Measurements from ENCODE around the gene RYR2. TPM values are rescaled to one million over a fixed set of nuclear protein-coding genes. Genes with fewer than 3 reads are reported as not detected.

Gene RYR2
- total RNA-seq, 1 experiment from 2014 or later: 2.8 TPM

DNA sequence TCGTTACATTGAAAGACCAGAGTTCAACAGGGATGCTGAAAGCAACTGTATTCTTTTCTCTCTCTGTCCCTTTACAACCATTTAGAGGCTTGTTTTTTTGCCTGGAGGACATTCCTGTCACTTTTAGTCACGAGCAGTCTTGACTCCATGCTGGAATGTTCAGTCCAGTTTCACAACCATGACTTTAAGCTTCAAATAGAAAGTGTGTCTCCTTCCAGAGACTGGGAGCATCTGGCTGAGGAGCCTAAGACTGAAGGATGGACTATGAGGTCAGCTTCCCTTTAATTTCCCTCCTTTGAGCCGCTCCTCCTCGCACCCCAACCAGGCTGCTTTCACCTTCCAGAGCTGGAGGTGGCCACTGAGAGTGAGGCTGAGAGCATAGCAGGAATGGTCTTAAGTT is 10.5 kb upstream of the RYR2 start:
- CTCF ChIA-PET: no interaction called here

DNA sequence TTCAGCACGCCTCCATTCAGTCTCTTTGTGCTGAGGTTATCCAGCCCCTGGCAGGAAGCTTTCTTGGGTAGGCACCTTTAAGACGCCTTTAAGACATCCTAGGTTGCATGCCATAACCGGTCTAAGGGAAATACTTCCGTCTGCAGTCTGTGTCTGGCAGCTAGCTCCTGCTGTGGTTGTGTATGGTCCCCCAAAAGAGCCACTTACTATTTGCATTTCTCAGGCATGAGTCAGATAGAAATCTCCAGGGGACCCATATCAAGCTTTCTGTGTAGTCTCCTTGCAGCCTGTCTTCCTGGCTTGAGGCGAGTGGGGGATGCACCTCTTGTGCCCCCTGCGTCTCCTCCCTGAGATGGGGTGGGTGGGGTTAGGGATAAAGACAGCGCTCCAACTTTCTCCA is 10.0 kb upstream of the RYR2 start:
- no peaks in the 10 kb centered on the region for H3K27me3 ChIP-seq (replicated peaks; ENCODE audit: insufficient read depth, low read depth, low read length, poor library complexity)
- no peak overlapping the region for H3K27ac ChIP-seq (ENCODE audit: low read depth, low read length, poor library complexity, severe bottlenecking)
- ChIA-PET POLR2A (ENCODE audit: low non-redundant PET) (no interaction called here), CTCF (no interaction called here)
- peak; percentile 76 for DNase-seq (ENCODE audit: low spot score)
- H3K4me1 ChIP-seq (ENCODE audit: insufficient read depth, low read length, poor library complexity, severe bottlenecking): peaks cover 6% of the 10 kb centered on the region
- TF ChIP-seq, protein P1, sequence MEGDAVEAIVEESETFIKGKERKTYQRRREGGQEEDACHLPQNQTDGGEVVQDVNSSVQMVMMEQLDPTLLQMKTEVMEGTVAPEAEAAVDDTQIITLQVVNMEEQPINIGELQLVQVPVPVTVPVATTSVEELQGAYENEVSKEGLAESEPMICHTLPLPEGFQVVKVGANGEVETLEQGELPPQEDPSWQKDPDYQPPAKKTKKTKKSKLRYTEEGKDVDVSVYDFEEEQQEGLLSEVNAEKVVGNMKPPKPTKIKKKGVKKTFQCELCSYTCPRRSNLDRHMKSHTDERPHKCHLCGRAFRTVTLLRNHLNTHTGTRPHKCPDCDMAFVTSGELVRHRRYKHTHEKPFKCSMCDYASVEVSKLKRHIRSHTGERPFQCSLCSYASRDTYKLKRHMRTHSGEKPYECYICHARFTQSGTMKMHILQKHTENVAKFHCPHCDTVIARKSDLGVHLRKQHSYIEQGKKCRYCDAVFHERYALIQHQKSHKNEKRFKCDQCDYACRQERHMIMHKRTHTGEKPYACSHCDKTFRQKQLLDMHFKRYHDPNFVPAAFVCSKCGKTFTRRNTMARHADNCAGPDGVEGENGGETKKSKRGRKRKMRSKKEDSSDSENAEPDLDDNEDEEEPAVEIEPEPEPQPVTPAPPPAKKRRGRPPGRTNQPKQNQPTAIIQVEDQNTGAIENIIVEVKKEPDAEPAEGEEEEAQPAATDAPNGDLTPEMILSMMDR (conservative IDR thresholded peaks at IDR 0.05; ENCODE audit: low read depth, low read length): no peak
- no peak for TF ChIP-seq EZH2 (IDR thresholded peaks at IDR 0.05; ENCODE audit: borderline replicate concordance, low read depth, low read length, poor library complexity, severe bottlenecking)
- intact Hi-C loops (cut with micrococcal nuclease; ENCODE audit: unreplicated experiment): no loop called here
- BruUV-seq (replicated peaks): no TSS peak
- H3K36me3 ChIP-seq (ENCODE audit: insufficient read depth, low read length, poor library complexity, severe bottlenecking): no peaks in the 10 kb centered on the region
- H3K4me3 ChIP-seq (ENCODE audit: low read depth, low read length, poor library complexity, severe bottlenecking): no peak overlapping the region
- H3K9me3 ChIP-seq (ENCODE audit: low read depth, low read length, poor library complexity, severe bottlenecking): no peaks in the 10 kb centered on the region

More for the DNA sequence above, 10.5 kb upstream of the RYR2 start:
- Histone ChIP-seq H3K4me1 (ENCODE audit: insufficient read depth, low read length, poor library complexity, severe bottlenecking) (peaks cover 6% of the 10 kb centered on the region), H3K27me3 (replicated peaks; ENCODE audit: insufficient read depth, low read depth, low read length, poor library complexity) (no peaks in the 10 kb centered on the region), H3K27ac (ENCODE audit: low read depth, low read length, poor library complexity, severe bottlenecking) (no peak overlapping the region), H3K4me3 (ENCODE audit: low read depth, low read length, poor library complexity, severe bottlenecking) (no peak overlapping the region), H3K36me3 (ENCODE audit: insufficient read depth, low read length, poor library complexity, severe bottlenecking) (no peaks in the 10 kb centered on the region), H3K9me3 (ENCODE audit: low read depth, low read length, poor library complexity, severe bottlenecking) (no peaks in the 10 kb centered on the region)
- POLR2A ChIA-PET (ENCODE audit: low non-redundant PET): no interaction called here
- intact Hi-C loops (cut with micrococcal nuclease; ENCODE audit: unreplicated experiment): no loop called here
- no peak for DNase-seq (ENCODE audit: low spot score)
- no peak for TF ChIP-seq EZH2 (IDR thresholded peaks at IDR 0.05; ENCODE audit: borderline replicate concordance, low read depth, low read length, poor library complexity, severe bottlenecking)
- TF ChIP-seq, protein P1 (conservative IDR thresholded peaks at IDR 0.05; ENCODE audit: low read depth, low read length): no peak
- BruUV-seq (replicated peaks): no TSS peak

DNA sequence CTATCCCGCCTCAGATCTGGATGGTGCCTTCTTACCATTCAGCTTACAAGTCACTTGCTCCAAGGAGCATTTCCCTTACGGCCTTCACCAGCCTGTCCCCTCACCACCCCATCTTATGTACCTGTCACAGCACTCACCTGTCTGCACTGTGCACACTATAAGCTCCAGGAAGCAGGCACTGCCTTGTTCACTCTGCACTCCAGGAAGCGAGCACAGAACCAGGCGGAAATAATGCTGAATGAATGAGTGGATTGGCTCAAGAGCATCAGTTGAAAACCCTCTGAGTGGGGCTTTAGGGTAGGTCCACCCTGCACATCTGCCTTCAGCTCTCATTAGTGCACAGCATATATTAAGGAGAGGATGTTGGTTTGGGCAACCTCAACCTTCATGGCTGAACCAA is 8.9 kb upstream of the RYR2 start:
- BruUV-seq (replicated peaks): no TSS peak
- Histone ChIP-seq H3K9me3 (ENCODE audit: low read depth, low read length, poor library complexity, severe bottlenecking) (no peaks in the 10 kb centered on the region), H3K36me3 (ENCODE audit: insufficient read depth, low read length, poor library complexity, severe bottlenecking) (no peaks in the 10 kb centered on the region), H3K27me3 (replicated peaks; ENCODE audit: insufficient read depth, low read depth, low read length, poor library complexity) (no peaks in the 10 kb centered on the region), H3K4me1 (ENCODE audit: insufficient read depth, low read length, poor library complexity, severe bottlenecking) (peaks cover 6% of the 10 kb centered on the region), H3K27ac (ENCODE audit: low read depth, low read length, poor library complexity, severe bottlenecking) (no peak overlapping the region), H3K4me3 (ENCODE audit: low read depth, low read length, poor library complexity, severe bottlenecking) (no peak overlapping the region)
- DNase-seq (ENCODE audit: low spot score): no peak
- intact Hi-C loops (cut with micrococcal nuclease; ENCODE audit: unreplicated experiment): no loop called here
- CTCF ChIA-PET: interaction anchor here (1.4 kb wide), 1 partner anchor 354 kb away, joined by 3 read pairs; no protein-coding TSS in a partner anchor
- POLR2A ChIA-PET (ENCODE audit: low non-redundant PET): no interaction called here
- no peak for TF ChIP-seq EZH2 (IDR thresholded peaks at IDR 0.05; ENCODE audit: borderline replicate concordance, low read depth, low read length, poor library complexity, severe bottlenecking)
- TF ChIP-seq, protein P1 (conservative IDR thresholded peaks at IDR 0.05; ENCODE audit: low read depth, low read length): no peak

All from A673 (cell line).